HG02938 (cell line): ENCODE data around the gene ASB8.
"Not testable (repeated sequence)": the region's sequence is repeated elsewhere in the genome, so short reads cannot be mapped to it uniquely, and the experiment has no call there.

Source experiments
- ATAC-seq: cut with Tn5 transposase; IDR thresholded peaks from one replicate; pipeline ENCODE4 v1.9.1; 2021; ENCODE audit warnings: mild to moderate bottlenecking, moderate library complexity; ENCODE audit not compliant: unreplicated experiment

Gene ASB8

DNA sequence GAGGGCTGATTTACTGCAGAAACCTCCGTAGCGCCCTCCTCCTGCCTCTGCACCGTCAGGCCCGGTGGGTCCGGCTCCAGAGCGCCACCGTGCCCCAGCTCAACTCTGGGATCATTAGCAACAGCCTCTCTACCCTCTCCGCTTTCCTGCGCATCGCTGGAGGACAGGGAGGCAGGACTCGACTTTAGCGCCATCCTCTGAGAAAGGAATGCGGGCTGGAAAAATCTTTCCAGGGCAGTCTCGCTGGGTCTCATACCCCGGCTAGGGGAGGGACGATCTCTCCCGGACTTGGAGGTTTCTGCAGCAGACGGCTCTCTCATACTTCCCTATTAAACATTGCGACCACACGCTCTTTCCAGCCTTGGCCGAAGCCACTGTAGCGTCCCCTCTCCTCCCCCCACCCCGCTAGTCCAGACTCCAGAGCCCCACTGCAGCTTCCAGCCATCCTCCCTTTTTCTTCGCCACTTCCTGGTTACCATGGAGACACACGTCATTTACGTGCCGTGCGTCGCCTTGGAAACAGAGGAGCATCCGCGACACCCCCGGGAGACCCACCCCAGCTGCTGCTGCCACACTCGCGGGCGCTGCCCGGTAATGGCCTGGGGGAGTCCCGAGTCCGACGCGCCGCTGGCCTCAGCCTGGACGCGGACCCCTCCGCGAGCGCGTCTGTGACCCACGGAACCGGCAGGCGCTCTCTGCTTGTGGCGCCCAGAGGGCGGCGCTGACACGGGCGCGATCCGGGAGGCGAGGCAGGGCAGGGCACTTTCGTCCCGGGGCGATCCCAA is 26.0 kb upstream of the ASB8 start, which contains the start of gene CCDC184:
CCDC184 (plus strand) TSS at position 554 of the 785 bp plus-strand sequence. CDS start 479 bp downstream, outside the sequence.
- peak; percentile 66 for ATAC-seq

- ATAC-seq = no peak
Observed at GRCh38 chr12:48182631-48183030, 25.3 kb upstream of the ASB8 start.

- ATAC-seq = no peak
Observed at GRCh38 chr12:48180857-48181495, 23.7 kb upstream of the ASB8 start.

GRCh38 chr12:48180424-48180823 is 23.1 kb upstream of the ASB8 start:
- ATAC-seq = no peak

- no peak for ATAC-seq
Observed at GRCh38 chr12:48179466-48179865, 22.2 kb upstream of the ASB8 start.

DNA sequence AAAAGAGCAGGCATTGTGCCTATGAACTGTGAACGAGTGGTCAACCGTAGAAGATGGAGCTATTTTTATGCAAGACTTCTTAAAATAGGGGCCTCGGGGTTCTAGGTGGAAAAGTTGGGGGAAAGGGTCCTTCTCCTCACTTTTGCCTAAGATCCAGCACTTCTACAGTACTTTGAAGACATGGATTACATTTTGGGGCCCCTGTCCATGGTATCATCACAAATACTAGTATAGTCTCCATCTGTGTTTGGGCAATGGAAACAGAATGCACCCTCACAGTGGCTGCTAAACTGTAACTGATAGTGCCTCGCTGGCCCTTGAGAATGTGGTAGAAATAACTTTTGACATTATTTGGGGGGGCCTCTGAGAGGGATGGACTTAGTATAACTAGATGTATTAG is 20.7 kb upstream of the ASB8 start:
- no peak for ATAC-seq

- ATAC-seq = no peak
Observed at GRCh38 chr12:48176417-48176751, 19.1 kb upstream of the ASB8 start.

GRCh38 chr12:48175613-48176416 is 18.5 kb upstream of the ASB8 start:
- no peak for ATAC-seq

- no peak for ATAC-seq
Observed at GRCh38 chr12:48169011-48169410, 11.7 kb upstream of the ASB8 start.

GRCh38 chr12:48165089-48165981 is 8.0 kb upstream of the ASB8 start:
- ATAC-seq = no peak

GRCh38 chr12:48164451-48164850 is 7.1 kb upstream of the ASB8 start:
- no peak for ATAC-seq

GRCh38 chr12:48163150-48163747 is 5.9 kb upstream of the ASB8 start:
- no peak for ATAC-seq

DNA sequence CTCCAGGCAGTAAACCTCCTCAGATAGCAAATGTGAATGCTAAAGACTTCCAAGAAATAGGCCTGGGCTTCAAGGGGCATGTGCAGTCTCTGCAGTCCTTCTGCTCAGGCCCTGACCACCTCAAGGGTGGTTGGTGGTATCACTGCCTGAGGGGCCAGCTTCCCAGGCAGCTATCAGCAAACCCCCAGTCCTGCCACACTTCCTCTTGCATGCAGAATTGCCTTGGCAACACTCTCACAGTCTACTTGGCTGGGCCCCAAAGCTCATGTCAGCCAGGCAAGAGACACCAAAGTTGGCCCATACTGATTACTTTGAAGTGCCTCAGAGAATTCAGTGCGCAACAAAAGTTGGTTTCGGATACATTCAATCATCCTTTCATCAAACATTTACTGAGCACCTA is 3.5 kb upstream of the ASB8 start:
- no peak for ATAC-seq

DNA sequence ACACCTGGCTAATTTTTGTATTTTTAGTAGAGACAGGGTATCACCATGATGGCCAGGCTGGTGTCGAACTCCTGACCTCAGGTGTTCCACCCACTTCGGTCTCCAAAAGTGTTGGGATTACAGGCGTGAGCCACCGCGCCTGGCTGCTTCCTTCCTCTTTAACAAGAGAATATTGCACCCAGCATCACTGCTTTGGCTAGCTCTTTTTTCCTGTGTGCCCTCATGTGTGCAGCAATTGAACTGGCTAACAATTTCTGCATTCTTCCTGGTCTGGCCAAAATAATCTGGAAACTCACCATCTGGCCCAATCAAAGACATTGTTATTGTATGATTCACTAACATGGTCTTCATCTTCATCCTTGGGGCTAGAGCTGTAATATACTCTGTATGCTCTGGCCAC is 2.7 kb upstream of the ASB8 start:
- ATAC-seq = no peak

DNA sequence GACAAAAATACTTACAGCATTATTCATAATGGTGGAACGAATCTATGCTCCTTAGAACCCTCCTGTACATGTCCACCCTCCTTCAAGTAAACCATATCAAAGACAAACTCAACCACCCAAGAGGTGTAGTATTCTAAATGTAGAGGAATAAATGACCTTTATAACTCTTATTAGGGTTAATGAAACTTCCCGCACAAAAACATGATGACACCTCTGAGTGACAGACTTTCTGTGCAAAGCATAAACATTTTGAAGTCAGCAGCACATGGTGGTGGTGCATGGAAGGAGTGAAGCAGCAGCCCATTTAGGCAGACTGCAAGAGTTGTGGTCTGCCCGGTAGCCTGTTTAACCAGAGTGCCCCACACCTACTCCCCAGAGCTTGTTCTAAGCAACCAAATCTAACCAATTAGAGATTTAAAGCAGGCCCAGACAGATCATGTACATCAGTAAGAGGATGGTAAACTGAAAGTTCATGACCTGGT is 615 bp upstream of the ASB8 start:
- ATAC-seq = no peak

GRCh38 chr12:48156652-48157017 is 680 bp downstream of the ASB8 start:
- ATAC-seq = no peak

GRCh38 chr12:48155786-48156185 is 1.5 kb downstream of the ASB8 start:
- ATAC-seq = not testable (repeated sequence)

DNA sequence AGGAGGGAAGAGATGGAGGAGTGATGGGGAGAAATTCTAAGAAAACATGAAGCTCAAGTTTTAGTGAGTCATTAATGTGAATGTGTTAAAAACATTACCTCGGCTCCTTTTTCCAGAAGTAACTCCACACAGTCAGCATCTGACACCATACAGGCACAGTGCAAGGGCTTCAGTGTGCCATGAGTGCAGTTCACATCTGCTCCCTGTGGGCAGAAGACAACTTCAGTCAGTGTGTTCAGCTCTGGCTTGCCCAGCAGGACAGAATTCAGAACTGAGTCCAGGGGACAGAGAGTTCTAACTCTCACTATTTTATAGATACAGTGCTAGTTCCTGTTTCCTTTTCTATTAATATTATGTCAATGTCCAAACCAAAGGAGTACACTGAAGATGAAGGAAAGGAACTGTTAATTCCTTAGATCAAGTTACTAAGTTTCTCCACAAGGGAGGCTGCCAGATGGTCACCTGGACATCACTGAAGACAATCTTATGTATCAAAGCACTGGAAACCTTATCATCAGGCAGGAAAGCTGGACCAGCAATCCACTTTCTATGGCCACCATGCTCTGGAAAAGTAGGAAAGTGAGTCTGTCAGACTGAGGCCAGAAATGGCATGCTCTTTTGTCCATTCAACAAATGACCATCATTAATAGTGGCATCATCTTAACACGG is 6.1 kb downstream of the ASB8 start:
- ATAC-seq = no peak

DNA sequence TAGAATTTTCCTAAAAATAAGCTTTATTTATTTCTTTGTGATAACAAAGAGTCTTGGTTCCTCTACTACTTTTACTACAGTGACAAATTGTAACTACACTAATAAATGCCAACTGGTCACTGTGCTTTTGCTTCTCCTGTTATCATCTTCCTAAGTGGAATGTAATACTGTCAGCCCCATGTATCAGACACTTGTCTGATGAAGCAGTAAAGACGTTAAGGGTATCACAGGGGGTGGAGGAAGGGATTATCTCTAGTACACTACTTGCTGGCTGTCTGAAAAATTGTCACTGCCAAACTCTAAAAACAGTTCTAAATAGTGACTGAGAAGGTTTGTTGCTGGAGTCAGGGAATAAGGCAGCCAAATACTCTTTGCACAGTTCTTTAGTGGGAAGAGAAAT is 11.3 kb downstream of the ASB8 start:
- ATAC-seq = no peak

GRCh38 chr12:48143898-48144297 is 13.4 kb downstream of the ASB8 start:
- ATAC-seq = no peak
